ENCODE measurements around the gene NHS. TPM values are rescaled to one million over a fixed set of nuclear protein-coding genes. Genes with fewer than 3 reads are reported as not detected.

Gene NHS
- total RNA-seq, 1 donor from 2014 or later, result 6.6 TPM

GRCh38 chrX:17588303-17588702 lies 213.3 kb downstream of the NHS start:
- peak; percentile 49 for DNase-seq (ENCODE audit: low read depth)
- H3K36me3 Mint-ChIP-seq (ENCODE audit: low read depth, unreplicated experiment), result no peaks in the 10 kb centered on the region
- no peak overlapping the region for H3K27ac ChIP-seq (ENCODE audit: low read depth, low read length)

DNA sequence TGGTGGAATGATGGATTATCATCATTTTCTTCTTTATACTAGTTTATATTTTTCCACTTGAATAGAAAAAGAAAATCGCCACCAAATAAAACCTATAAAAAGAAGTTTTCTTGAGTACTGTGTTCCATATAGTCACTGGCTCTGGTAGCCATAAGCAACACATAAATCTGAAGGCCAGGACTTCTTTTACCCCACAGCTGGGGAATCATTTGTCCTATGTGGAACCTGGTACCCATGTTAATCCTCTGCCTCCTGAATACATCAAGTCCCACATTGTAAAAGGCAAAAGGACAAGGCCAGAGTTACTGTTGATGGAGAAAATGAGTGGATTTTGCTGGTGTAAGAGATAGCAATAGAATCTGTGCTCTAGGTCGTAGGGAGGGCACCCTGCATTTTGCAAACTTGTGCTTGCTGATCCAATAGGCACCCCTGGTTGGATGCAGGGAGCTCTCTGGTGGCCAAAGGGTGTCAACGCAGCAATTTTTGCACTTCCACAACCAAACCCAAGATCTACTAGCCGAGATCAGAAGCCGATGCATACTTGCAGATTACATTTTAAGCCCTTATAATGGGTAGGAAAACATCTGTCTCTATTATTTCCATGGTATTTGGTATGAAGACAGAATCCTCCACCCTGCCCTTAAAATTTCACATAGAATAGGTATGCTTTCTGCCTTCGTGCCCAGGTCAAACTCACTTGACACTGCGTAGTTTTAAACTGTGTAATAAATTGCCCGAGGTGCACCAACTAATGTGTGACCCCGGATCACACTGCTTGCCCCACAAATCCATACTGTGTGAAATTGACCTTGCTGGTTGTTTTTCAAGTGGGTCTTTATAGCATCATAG lies 216.1 kb downstream of the NHS start:
- Mint-ChIP-seq H3K36me3 (ENCODE audit: low read depth, unreplicated experiment) (no peaks in the 10 kb centered on the region), H3K4me3 (ENCODE audit: unreplicated experiment) (peak overlapping the region; percentile 8), H3K9me3 (ENCODE audit: unreplicated experiment) (peaks cover 2% of the 10 kb centered on the region), H3K4me1 (ENCODE audit: low read depth, unreplicated experiment) (peaks cover 43% of the 10 kb centered on the region), H3K27ac (ENCODE audit: unreplicated experiment) (peak overlapping the region; percentile 90), H3K27me3 (ENCODE audit: low read depth, unreplicated experiment) (no peaks in the 10 kb centered on the region)
- no peak overlapping the region for H2AFZ ChIP-seq (ENCODE audit: low read depth, low read length)
- FAIRE-seq (peak; percentile 78), DNase-seq (ENCODE audit: low read depth) (peak; percentile 67)
- H3K27me3 ChIP-seq (ENCODE audit: insufficient read depth, low read length), result no peaks in the 10 kb centered on the region
- H4K20me1 ChIP-seq (ENCODE audit: insufficient read depth, low read length), result no peaks in the 10 kb centered on the region
- H3K9ac ChIP-seq (ENCODE audit: low read length), result peak overlapping the region; percentile 64
- peaks cover 28% of the 10 kb centered on the region for H3K4me1 ChIP-seq (ENCODE audit: insufficient read depth, low read length)
- H3K4me2 ChIP-seq (ENCODE audit: low read length), result peak overlapping the region; percentile 90
- H3K9me3 ChIP-seq (ENCODE audit: insufficient read depth, low read depth, low read length), result no peaks in the 10 kb centered on the region
- H3K4me3 ChIP-seq (ENCODE audit: insufficient read depth, low read depth, low read length), result peak overlapping the region; percentile 51
- H3K36me3 ChIP-seq (ENCODE audit: insufficient read depth, low read length), result no peaks in the 10 kb centered on the region
- peak overlapping the region; percentile 75 for H3K27ac ChIP-seq (ENCODE audit: low read depth, low read length)
- peaks cover 8% of the 10 kb centered on the region for H3K79me2 ChIP-seq (ENCODE audit: insufficient read depth, low read length)
- no peak for TF ChIP-seq EZH2 (IDR thresholded peaks at IDR 0.05; ENCODE audit: insufficient read depth, low read length)
- TF ChIP-seq CTCF (IDR thresholded peaks at IDR 0.05; ENCODE audit: insufficient read depth, low read depth, low read length), result peak; percentile 59

More at GRCh38 chrX:17588303-17588702, 213.3 kb downstream of the NHS start:
- Mint-ChIP-seq H3K27ac (ENCODE audit: unreplicated experiment) (no peak overlapping the region), H3K27me3 (ENCODE audit: low read depth, unreplicated experiment) (no peaks in the 10 kb centered on the region), H3K9me3 (ENCODE audit: unreplicated experiment) (no peaks in the 10 kb centered on the region), H3K4me3 (ENCODE audit: unreplicated experiment) (no peak overlapping the region), H3K4me1 (ENCODE audit: low read depth, unreplicated experiment) (peaks cover 37% of the 10 kb centered on the region)
- Histone ChIP-seq H3K4me2 (ENCODE audit: low read length) (peak overlapping the region; percentile 19), H3K9ac (ENCODE audit: low read length) (no peak overlapping the region), H3K79me2 (ENCODE audit: insufficient read depth, low read length) (peaks cover 11% of the 10 kb centered on the region), H3K4me1 (ENCODE audit: insufficient read depth, low read length) (peaks cover 25% of the 10 kb centered on the region), H3K9me3 (ENCODE audit: insufficient read depth, low read depth, low read length) (no peaks in the 10 kb centered on the region), H3K36me3 (ENCODE audit: insufficient read depth, low read length) (no peaks in the 10 kb centered on the region), H4K20me1 (ENCODE audit: insufficient read depth, low read length) (no peaks in the 10 kb centered on the region), H2AFZ (ENCODE audit: low read depth, low read length) (no peak overlapping the region), H3K4me3 (ENCODE audit: insufficient read depth, low read depth, low read length) (no peak overlapping the region), H3K27me3 (ENCODE audit: insufficient read depth, low read length) (no peaks in the 10 kb centered on the region)
- peak; percentile 59 for FAIRE-seq
- TF ChIP-seq CTCF (IDR thresholded peaks at IDR 0.05; ENCODE audit: insufficient read depth, low read depth, low read length), result no peak
- no peak for TF ChIP-seq EZH2 (IDR thresholded peaks at IDR 0.05; ENCODE audit: insufficient read depth, low read length)

- Histone ChIP-seq H3K27me3 (ENCODE audit: insufficient read depth, low read length) (no peaks in the 10 kb centered on the region), H3K4me3 (ENCODE audit: insufficient read depth, low read depth, low read length) (peak overlapping the region; percentile 51), H4K20me1 (ENCODE audit: insufficient read depth, low read length) (no peaks in the 10 kb centered on the region), H3K9me3 (ENCODE audit: insufficient read depth, low read depth, low read length) (no peaks in the 10 kb centered on the region), H3K36me3 (ENCODE audit: insufficient read depth, low read length) (no peaks in the 10 kb centered on the region), H3K4me1 (ENCODE audit: insufficient read depth, low read length) (peaks cover 34% of the 10 kb centered on the region), H3K9ac (ENCODE audit: low read length) (peak overlapping the region; percentile 64), H2AFZ (ENCODE audit: low read depth, low read length) (no peak overlapping the region), H3K4me2 (ENCODE audit: low read length) (peak overlapping the region; percentile 90), H3K79me2 (ENCODE audit: insufficient read depth, low read length) (peaks cover 8% of the 10 kb centered on the region), H3K27ac (ENCODE audit: low read depth, low read length) (peak overlapping the region; percentile 75)
- Mint-ChIP-seq H3K9me3 (ENCODE audit: unreplicated experiment) (peaks cover 2% of the 10 kb centered on the region), H3K27me3 (ENCODE audit: low read depth, unreplicated experiment) (no peaks in the 10 kb centered on the region), H3K36me3 (ENCODE audit: low read depth, unreplicated experiment) (no peaks in the 10 kb centered on the region), H3K4me3 (ENCODE audit: unreplicated experiment) (no peak overlapping the region), H3K4me1 (ENCODE audit: low read depth, unreplicated experiment) (peaks cover 48% of the 10 kb centered on the region), H3K27ac (ENCODE audit: unreplicated experiment) (peak overlapping the region; percentile 90)
- FAIRE-seq (no peak), DNase-seq (ENCODE audit: low read depth) (peak; percentile 80)
- no peak for TF ChIP-seq EZH2 (IDR thresholded peaks at IDR 0.05; ENCODE audit: insufficient read depth, low read length)
- TF ChIP-seq CTCF (IDR thresholded peaks at IDR 0.05; ENCODE audit: insufficient read depth, low read depth, low read length), result no peak
Observed at GRCh38 chrX:17591741-17592110, 216.7 kb downstream of the NHS start.
